Stimulated activated CD4-positive, alpha-beta T cell treated with anti-CD3 and anti-CD28 coated beads, Interleukin-4, amount 100 ng/mL, for 1 hour (primary cell): Measurements from ENCODE around the gene THADA.
"Not testable (repeated sequence)": the region's sequence is repeated elsewhere in the genome, so short reads cannot be mapped to it uniquely, and the experiment has no call there.

ENCODE experiments used
- DNase-seq: peaks from one replicate; pipeline ENCODE4 v3.0.0-alpha.2; 2020

THADA gene

GRCh38 chr2:43604674-43605073 is 8.8 kb upstream of the THADA start:
- no peak for DNase-seq

DNA sequence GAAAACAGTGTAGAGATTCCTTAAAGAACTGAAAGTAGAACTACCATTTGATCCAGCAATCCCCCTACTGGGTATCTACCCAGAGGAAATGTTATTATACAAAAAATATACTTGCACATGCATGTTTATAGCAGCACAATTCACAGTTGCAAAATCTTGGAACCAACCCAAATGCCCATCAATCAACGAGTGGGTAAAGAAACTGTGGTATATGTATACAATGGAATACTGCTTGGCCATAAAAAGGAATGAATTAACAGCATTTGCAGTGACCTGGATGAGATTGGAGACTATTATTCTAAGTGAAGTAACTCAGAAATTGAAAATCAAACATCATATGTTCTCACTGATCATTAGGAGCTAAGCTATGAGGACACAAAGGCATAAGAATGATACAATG is 4.8 kb upstream of the THADA start:
- DNase-seq, result not testable (repeated sequence)

DNA sequence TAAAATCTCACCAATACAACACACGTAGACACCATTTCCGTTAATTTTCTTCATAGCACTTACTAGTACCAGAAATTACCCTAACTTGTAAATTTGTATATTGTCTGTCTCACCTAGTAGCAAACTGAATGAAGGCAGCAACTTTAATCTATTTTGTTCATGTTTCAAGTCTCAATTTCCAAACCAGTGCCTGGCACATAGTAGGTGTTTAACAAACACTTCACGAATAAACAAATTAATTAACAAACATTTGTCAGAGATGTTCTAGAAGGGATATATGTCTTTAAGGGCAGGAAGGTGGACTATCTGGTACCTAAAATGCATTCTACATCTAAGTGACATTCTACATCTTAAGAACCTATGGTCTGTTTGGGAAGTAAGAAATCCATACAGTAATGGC is 963 bp downstream of the THADA start:
- DNase-seq, result no peak

DNA sequence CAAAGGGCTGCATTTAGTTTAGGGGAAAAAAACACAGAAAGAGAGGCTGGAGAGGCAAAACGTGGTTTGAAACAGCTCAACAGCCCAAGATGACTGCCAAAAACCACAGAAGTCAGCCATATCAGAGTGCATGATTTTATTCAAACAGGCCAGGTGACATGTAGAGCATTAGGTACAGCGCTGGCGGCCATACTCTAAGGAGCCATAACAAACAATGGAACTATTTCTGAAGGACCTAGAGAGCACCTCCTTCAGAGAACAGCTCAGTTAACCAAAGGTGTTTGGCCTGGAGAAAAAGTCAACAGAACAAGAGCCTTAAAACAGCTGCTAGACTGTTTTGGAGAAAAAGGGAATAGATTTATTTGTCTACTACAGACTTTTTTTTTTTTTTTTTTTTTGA is 2.6 kb downstream of the THADA start:
- DNase-seq, result no peak

DNA sequence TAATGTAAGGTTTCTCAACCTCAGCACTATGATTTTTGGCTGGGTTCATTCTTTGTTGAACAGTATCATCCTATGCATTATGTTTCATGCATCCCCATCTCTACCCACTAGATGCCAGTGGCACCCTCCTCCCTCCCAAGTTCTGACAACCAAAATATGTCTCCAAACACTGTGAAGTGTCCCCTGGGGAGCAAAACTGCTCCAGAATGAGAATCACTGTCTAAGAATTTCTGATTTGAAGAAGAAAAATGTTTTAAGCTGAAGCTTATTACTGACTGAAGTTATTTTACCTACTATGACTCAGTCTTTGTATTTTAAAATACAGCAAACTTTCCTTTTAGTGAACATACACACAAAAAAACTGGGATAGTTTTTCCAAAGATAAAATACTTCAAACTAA is 3.4 kb downstream of the THADA start:
- DNase-seq, result no peak

- DNase-seq, result no peak
Observed at GRCh38 chr2:43585708-43586107, 10.1 kb downstream of the THADA start.

- no peak for DNase-seq
Observed at GRCh38 chr2:43579275-43579981, 16.4 kb downstream of the THADA start.

- DNase-seq, result peak; percentile 10
Observed at GRCh38 chr2:43576981-43577892, 18.6 kb downstream of the THADA start.

- no peak for DNase-seq
Observed at GRCh38 chr2:43572244-43572643, 23.6 kb downstream of the THADA start.

GRCh38 chr2:43569921-43570320 is 25.9 kb downstream of the THADA start:
- no peak for DNase-seq

GRCh38 chr2:43568228-43568627 is 27.6 kb downstream of the THADA start:
- no peak for DNase-seq

DNA sequence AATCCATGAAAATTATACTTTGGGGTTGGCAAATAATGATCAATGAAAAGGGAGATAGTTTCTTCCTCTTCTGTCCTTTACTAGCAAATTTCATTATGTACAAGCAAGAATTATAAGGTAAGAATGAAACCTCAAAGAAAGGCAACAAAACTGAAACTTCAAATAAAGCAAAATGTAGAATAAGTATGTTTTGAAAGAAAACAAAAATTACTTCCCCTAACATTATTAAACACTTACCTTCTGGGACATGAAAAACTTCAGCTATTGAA is 29.4 kb downstream of the THADA start:
- DNase-seq, result no peak

DNA sequence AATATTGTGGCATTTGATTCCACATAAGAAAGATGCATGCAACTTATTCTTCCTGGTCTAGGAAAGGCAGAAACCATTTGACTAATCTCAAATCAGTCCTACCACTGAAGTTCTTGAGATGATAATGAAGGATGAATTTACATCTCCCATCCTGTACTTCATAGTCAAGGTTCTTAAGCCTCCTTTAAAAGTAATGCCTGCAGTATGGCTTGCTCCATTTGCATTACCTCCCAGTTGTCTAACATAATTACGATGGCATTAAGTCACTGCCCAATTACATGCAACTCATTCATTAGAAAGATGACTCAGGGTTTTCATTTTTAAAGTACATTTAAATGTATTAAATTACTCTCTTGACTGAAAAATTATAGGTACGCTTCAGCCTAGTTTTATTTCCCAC is 32.2 kb downstream of the THADA start:
- no peak for DNase-seq

GRCh38 chr2:43560231-43560547 is 35.6 kb downstream of the THADA start:
- DNase-seq, result no peak

GRCh38 chr2:43559391-43560230 is 36.2 kb downstream of the THADA start:
- no peak for DNase-seq

DNA sequence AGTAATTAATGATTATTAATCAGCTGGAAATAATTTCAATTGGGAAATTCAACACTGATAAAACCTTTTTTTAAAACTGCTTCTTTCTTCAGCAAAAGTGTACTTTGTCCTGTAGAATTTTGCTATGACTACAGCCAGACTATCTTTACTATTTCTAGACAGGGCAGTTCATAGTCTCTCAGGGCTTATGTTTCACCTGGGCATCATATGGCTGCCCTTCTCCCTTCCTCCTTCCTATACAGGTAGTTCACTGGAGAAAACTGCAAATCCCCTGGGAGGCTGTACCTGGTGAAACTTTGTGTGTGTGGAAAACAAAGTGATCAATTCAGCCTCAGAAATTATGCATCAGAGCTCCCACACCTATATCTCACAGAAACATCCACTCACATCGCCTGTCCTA is 38.6 kb downstream of the THADA start:
- DNase-seq, result no peak

DNA sequence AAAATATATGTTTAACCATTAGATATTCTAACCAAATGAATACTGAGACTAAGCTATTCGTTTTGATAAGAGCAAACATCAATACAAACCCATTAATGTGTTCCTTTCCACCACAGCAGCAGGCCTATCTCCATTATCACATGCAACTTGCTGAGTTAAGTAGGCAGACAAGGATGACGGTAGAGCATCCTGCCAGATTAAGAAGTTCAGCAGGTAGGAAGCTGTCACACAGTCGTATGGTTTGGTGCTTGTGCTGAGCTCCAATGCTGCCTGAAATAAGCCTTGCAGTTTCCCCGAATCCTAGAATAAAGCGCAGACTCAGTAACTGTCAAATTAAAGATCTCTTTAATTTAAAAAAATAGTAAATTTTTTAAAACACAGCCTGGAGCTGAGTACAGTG is 39.6 kb downstream of the THADA start:
- DNase-seq, result no peak

- no peak for DNase-seq
Observed at GRCh38 chr2:43553341-43553855, 42.4 kb downstream of the THADA start.

GRCh38 chr2:43551990-43552389 is 43.8 kb downstream of the THADA start:
- DNase-seq, result no peak

GRCh38 chr2:43548381-43548780 is 47.5 kb downstream of the THADA start:
- DNase-seq, result not testable (repeated sequence)

DNA sequence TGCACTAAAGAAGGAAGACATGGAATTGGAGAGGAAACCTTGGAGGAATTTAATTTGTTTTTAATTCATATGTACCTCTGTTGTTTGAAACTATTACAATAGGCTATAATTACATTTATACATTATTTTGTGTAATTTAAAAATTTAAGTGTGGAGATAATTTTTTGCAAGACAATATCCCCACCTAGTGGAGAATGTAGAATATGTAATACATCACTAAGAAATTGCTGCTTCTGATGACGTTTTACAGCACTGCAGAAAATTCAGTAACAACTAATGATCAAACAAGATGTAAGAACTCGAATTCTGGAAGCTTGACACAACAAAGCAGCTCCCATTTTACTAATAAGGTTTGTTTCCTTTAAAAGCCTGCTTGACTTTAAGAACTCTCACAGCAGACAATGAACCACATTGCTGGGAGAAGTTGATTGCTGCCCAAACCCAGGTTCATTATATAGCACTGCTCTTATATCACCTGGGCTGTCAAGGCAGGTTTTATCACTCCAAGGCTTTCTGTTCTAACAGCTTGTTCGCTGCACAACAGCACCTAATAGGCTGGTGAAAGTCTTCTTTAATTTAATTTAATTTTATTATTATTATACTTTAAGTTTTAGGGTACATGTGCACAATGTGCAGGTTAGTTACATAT is 53.4 kb downstream of the THADA start:
- DNase-seq, result no peak

GRCh38 chr2:43541165-43541564 is 54.7 kb downstream of the THADA start:
- no peak for DNase-seq
